ENCODE measurements around the gene PHF2. TPM values are rescaled to one million over a fixed set of nuclear protein-coding genes. Genes with fewer than 3 reads are reported as not detected.

Gene PHF2
- total RNA-seq, 2 experiments from 2014 or later = 20.6 to 23.7 TPM

DNA sequence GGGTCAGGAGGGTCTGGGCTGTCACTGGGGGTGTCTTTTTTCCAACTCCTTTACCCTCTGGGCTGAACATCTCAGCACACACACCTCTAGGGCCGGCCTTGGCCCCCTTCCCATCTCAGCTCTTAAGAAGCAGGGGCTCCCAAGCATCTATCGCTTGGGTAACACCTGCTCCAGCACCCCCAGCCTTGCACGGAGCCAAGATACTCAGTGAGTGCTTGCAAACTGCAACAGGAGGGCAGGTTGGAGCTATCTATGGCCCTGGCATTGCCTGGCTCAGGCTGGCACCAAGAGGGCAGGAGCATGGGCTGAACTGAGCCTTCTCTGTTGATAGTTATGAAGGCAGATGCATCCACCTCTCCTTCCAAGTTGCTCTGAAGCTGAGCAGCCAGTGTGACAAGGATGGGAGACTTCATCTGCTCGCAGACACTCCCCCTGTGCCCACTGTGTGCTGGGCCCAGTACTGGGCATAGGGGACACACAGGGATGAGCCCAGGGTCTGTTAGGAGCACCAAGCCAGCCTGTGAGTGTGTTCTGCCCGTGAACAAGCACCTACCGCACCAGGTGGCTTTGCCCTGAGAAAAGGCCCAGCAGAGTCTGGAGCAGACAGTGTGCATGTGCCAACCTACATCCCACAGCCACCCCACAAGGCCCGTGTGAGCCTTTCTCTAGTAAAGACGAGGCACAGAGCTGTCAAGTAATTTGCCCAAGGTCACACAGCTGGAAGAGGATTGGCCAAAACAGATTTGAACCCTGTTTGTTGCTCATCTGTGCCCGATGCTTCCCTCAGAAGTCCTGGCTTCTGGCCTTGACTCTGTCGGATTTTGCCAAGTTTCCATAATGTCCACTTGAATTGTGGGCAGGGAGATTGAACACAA is 58.2 kb downstream of the PHF2 start:
- Histone ChIP-seq H3K9me3 (ENCODE audit: low read length) (peaks cover 5% of the 10 kb centered on the region; the same call in 1 of the 2 replicates), H2AFZ (ENCODE audit: low read length) (no peak overlapping the region), H3K4me2 (ENCODE audit: low read length) (no peak overlapping the region), H3K79me2 (ENCODE audit: insufficient read depth, low read depth, low read length) (no peaks in the 10 kb centered on the region), H3K9me2 (ENCODE audit: insufficient read depth, low read length) (no peaks in the 10 kb centered on the region), H3K4me3 (ENCODE audit: low read depth, low read length, poor library complexity, severe bottlenecking) (no peak overlapping the region), H3K27ac (ENCODE audit: low read depth, low read length, poor library complexity, severe bottlenecking) (no peak overlapping the region), H4K20me1 (ENCODE audit: insufficient read depth, low read length) (no peaks in the 10 kb centered on the region), H3K36me3 (ENCODE audit: insufficient read depth, low read length) (peaks cover 13% of the 10 kb centered on the region), H3K4me1 (ENCODE audit: insufficient read depth, low read length, poor library complexity, severe bottlenecking) (no peaks in the 10 kb centered on the region)
- ChIA-PET POLR2A (no interaction called here), CTCF (ENCODE audit: unreplicated experiment) (no interaction called here)
- no TSS peak for BruUV-seq (replicated peaks)
- intact Hi-C loops (cut with micrococcal nuclease; ENCODE audit: unreplicated experiment) = no loop called here
- TF ChIP-seq, protein P1, sequence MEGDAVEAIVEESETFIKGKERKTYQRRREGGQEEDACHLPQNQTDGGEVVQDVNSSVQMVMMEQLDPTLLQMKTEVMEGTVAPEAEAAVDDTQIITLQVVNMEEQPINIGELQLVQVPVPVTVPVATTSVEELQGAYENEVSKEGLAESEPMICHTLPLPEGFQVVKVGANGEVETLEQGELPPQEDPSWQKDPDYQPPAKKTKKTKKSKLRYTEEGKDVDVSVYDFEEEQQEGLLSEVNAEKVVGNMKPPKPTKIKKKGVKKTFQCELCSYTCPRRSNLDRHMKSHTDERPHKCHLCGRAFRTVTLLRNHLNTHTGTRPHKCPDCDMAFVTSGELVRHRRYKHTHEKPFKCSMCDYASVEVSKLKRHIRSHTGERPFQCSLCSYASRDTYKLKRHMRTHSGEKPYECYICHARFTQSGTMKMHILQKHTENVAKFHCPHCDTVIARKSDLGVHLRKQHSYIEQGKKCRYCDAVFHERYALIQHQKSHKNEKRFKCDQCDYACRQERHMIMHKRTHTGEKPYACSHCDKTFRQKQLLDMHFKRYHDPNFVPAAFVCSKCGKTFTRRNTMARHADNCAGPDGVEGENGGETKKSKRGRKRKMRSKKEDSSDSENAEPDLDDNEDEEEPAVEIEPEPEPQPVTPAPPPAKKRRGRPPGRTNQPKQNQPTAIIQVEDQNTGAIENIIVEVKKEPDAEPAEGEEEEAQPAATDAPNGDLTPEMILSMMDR (conservative IDR thresholded peaks at IDR 0.05; ENCODE audit: low read length) = no peak
- no peak for TF ChIP-seq EZH2phosphoT487 (IDR thresholded peaks at IDR 0.05; ENCODE audit: borderline replicate concordance, low read depth, low read length)
- DNase-seq (ENCODE audit: low spot score) = no peak

GRCh38 chr9:93635186-93636107 is 59.1 kb downstream of the PHF2 start:
- ChIA-PET CTCF (ENCODE audit: unreplicated experiment) (no interaction called here), POLR2A (no interaction called here)
- Histone ChIP-seq H2AFZ (ENCODE audit: low read length) (no peak overlapping the region), H3K4me3 (ENCODE audit: low read depth, low read length, poor library complexity, severe bottlenecking) (no peak overlapping the region), H3K9me2 (ENCODE audit: insufficient read depth, low read length) (no peaks in the 10 kb centered on the region), H3K9me3 (ENCODE audit: low read length) (peaks cover 5% of the 10 kb centered on the region; the same call in 1 of the 2 replicates), H4K20me1 (ENCODE audit: insufficient read depth, low read length) (no peaks in the 10 kb centered on the region), H3K4me1 (ENCODE audit: insufficient read depth, low read length, poor library complexity, severe bottlenecking) (no peaks in the 10 kb centered on the region), H3K27ac (ENCODE audit: low read depth, low read length, poor library complexity, severe bottlenecking) (no peak overlapping the region), H3K36me3 (ENCODE audit: insufficient read depth, low read length) (peaks cover 13% of the 10 kb centered on the region), H3K4me2 (ENCODE audit: low read length) (no peak overlapping the region), H3K79me2 (ENCODE audit: insufficient read depth, low read depth, low read length) (no peaks in the 10 kb centered on the region)
- no peak for TF ChIP-seq EZH2phosphoT487 (IDR thresholded peaks at IDR 0.05; ENCODE audit: borderline replicate concordance, low read depth, low read length)
- TF ChIP-seq, protein P1 (conservative IDR thresholded peaks at IDR 0.05; ENCODE audit: low read length) = no peak
- intact Hi-C loops (cut with micrococcal nuclease; ENCODE audit: unreplicated experiment) = no loop called here
- no TSS peak for BruUV-seq (replicated peaks)
- DNase-seq (ENCODE audit: low spot score) = no peak
